ENCODE data around the gene LTO1.

GRCh38 chr11:69683764-69684333 is 8.7 kb upstream of the LTO1 start:
- TF ChIP-seq DPF2 (CRISPR knock-in tag; IDR thresholded peaks at IDR 0.05; ENCODE audit: borderline replicate concordance, low read depth), result no peak
- no peak for TF ChIP-seq GABPA (IDR thresholded peaks at IDR 0.05; ENCODE audit: low read depth, low read length)
- TF ChIP-seq GABPA (CRISPR knock-in tag; IDR thresholded peaks at IDR 0.05; ENCODE audit: low read depth), result no peak
- TF ChIP-seq RAD21 (CRISPR knock-in tag; IDR thresholded peaks at IDR 0.05), result peak; percentile 87
- no peak for TF ChIP-seq ZNF766 (CRISPR knock-in tag; IDR thresholded peaks at IDR 0.05; ENCODE audit: borderline replicate concordance)
- no peak for TF ChIP-seq NFRKB (IDR thresholded peaks at IDR 0.05)
- TF ChIP-seq CTCF (CRISPR knock-in tag; IDR thresholded peaks at IDR 0.05), result peak; percentile 96
- TF ChIP-seq ZFX (CRISPR knock-in tag; IDR thresholded peaks at IDR 0.05; ENCODE audit: low read depth), result peak; percentile 53; the same call in 1 of the 2 replicates
- no peak for TF ChIP-seq MXI1 (IDR thresholded peaks at IDR 0.05; ENCODE audit: borderline replicate concordance, low read depth, low read length)

Data from HepG2 (cell line).